K562 (cell line): ENCODE data around the gene ILKAP. TPM values are rescaled to one million over a fixed set of nuclear protein-coding genes. Genes with fewer than 3 reads are reported as not detected.

Experiments
- ATF1 ChIP-seq, 2 experiments: fragments of 450-650 bp in 1 of 2; IDR thresholded peaks; 2 replicates each; pipeline ENCODE4 v1.6.1; 2016; ENCODE audit warnings: missing compliant biosample characterization in 1 of 2, missing genetic modification characterization in 1 of 2
- CEBPB ChIP-seq: fragments of 450-650 bp; IDR thresholded peaks from 2 replicates; pipeline ENCODE4 v1.6.1; 2016; ENCODE audit warnings: missing genetic modification characterization, missing compliant biosample characterization
- DIDO1 ChIP-seq: fragments of 450-650 bp; IDR thresholded peaks from 2 replicates; pipeline ENCODE4 v1.6.1; 2016; ENCODE audit warnings: low read depth, missing biosample characterization, missing genetic modification characterization
- HCFC1 ChIP-seq: IDR thresholded peaks from 2 replicates; pipeline ENCODE4 v1.6.1; 2012; ENCODE audit warnings: low read depth, low read length, improper control_type of control experiment
- ILF3 ChIP-seq: fragments of 450-650 bp; IDR thresholded peaks from 2 replicates; pipeline ENCODE4 v1.6.1; 2018; ENCODE audit warnings: antibody characterized with exemption, mild to moderate bottlenecking, moderate library complexity, borderline replicate concordance
- MGA ChIP-seq: fragments of 450-650 bp; IDR thresholded peaks from 2 replicates; pipeline ENCODE4 v1.6.1; 2016; ENCODE audit warnings: mild to moderate bottlenecking, moderate library complexity
- RNF2 ChIP-seq: sonication (generic); IDR thresholded peaks from 2 replicates; pipeline ENCODE4 v1.6.1; 2016
- TCF15 ChIP-seq: fragments of 250-450 bp; sonication (Bioruptor Pico); IDR thresholded peaks from 2 replicates; pipeline ENCODE4 v1.8.0; 2022; ENCODE audit warnings: moderate library complexity, mild to moderate bottlenecking, inconsistent platforms
- ZNF253 ChIP-seq: fragments of 250-450 bp; sonication (Bioruptor Pico); conservative IDR thresholded peaks from 2 replicates; pipeline ENCODE4 v1.6.1; 2021; ENCODE audit warnings: mild to moderate bottlenecking
- ZNF395 ChIP-seq: fragments of 200-800 bp; sonication (Bioruptor generic); IDR thresholded peaks from 2 replicates; pipeline ENCODE4 v1.6.1; 2017; ENCODE audit warnings: missing genetic modification characterization, missing compliant biosample characterization
- ZNF436 ChIP-seq: fragments of 250-450, 450-650 bp; sonication (Bioruptor Pico); formaldehyde crosslinking; IDR thresholded peaks from 2 replicates; pipeline ENCODE4 v1.7.0; 2020; ENCODE audit warnings: mild to moderate bottlenecking
- polyA plus RNA-seq, 8 experiments: library from polyadenylated mRNA; depleted of rRNA in 4 of 8; stranded (reverse) in 5 of 8; unstranded in 3 of 8; fragments of >200 nt; fragmentation: Nextera tagmentation in 2 of 8; fragmentation: Illumina TruSeq in 1 of 8; extraction: Ambion mirVana in 2 of 8; extraction: Trizol in 1 of 8; gene quantifications; 2 replicates each; pipeline versions ENCODE4 v1.2.1 to v1.2.3, GENCODE V29; 2011 to 2014; ENCODE audit warnings: inconsistent platforms in 1 of 8, missing spikeins in 1 of 8
- total RNA-seq, 7 experiments: library from RNA; depleted of rRNA in 6 of 7; stranded (reverse); fragments of >200 nt in 6 of 7; fragmentation: Illumina TruSeq in 2 of 7; extraction: Trizol in 2 of 7; gene quantifications; 2 replicates each; pipeline versions ENCODE4 v1.2.1 to v1.2.3, GENCODE V29; 2011 to 2021; ENCODE audit warnings: low replicate concordance in 1 of 7

Gene ILKAP
- total and polyA plus RNA-seq, 9 of the 15 experiments (the other 6 are each of a cell fraction or from before 2014, with no cell fraction given) = 3.1 to 43.9 (median 20.7) TPM

GRCh38 chr2:238238766-238239542 lies 35.5 kb upstream of the ILKAP start (continued):
- TF ChIP-seq MGA = peak; percentile 100
- no peak for TF ChIP-seq ZNF253 (CRISPR knock-in tag)
- TF ChIP-seq DIDO1 = no peak
- TF ChIP-seq RNF2 = peak; percentile 95
- TF ChIP-seq CEBPB (tag) = no peak
- TF ChIP-seq TCF15 (CRISPR knock-in tag) = no peak
- TF ChIP-seq ILF3 = no peak
- TF ChIP-seq HCFC1 = no peak
- TF ChIP-seq ZNF395 (CRISPR knock-in tag) = no peak
- 0 out of 2 replicates have a peak, but pooled peaks have one; percentile 22 for TF ChIP-seq ATF1 (CRISPR knock-in tag; IDR thresholded peaks at IDR 0.05)
- peak; percentile 45 for TF ChIP-seq ATF1 (tag; IDR thresholded peaks at IDR 0.05)
- TF ChIP-seq ZNF436 (CRISPR knock-in tag) = no peak
